Epithelial cell of umbilical artery (primary cell): ENCODE results near the gene CCNY. TPM values are rescaled to one million over a fixed set of nuclear protein-coding genes. Genes with fewer than 3 reads are reported as not detected.

Source experiments
- total RNA-seq: library from RNA; depleted of rRNA; stranded (reverse); fragments of >200 nt; gene quantifications from 2 replicates; pipeline ENCODE4 v1.2.3, GENCODE V29; 2014

The CCNY gene
- 59.8 and 69.6 TPM in 2 replicates for total RNA-seq

GRCh38 chr10:35336084-35336831 is at the start of gene CCNY:
Gene CCNY (plus strand): TSS chr10:35336509. CDS start chr10:35337054, 545 bp downstream.

GRCh38 chr10:35605191-35605590 is 268.9 kb downstream of the CCNY start, which contains the start of gene GJD4:
Gene GJD4 (plus strand): TSS chr10:35605341. CDS start chr10:35605568, 227 bp downstream.

Other genes with a start within 250 kb of the CCNY start
- gene CUL2, start 246.2 kb upstream of the CCNY start, total RNA-seq: 27.9 and 32.1 TPM in 2 replicates
- 52.0 and 72.3 TPM in 2 replicates for gene CREM, start 209.7 kb upstream of the CCNY start, total RNA-seq